Measurements from ENCODE around the gene CASP5. TPM values are rescaled to one million over a fixed set of nuclear protein-coding genes. Genes with fewer than 3 reads are reported as not detected.

CASP5 gene
- not detected in 5 replicates for total RNA-seq (2022; extraction: Qiagen RNA extraction; ENCODE audit: low read depth)

GRCh38 chr11:105023003-105023402 lies at the start of gene CASP5:
Gene CASP5 (minus strand): TSS chr11:105023168. CDS start chr11:105023136, 32 bp downstream.

GRCh38 chr11:105044557-105045524 lies 21.9 kb upstream of the CASP5 start, which contains the start of gene CARD16:
Gene CARD16 (minus strand): TSS chr11:105045335. CDS start chr11:105045297, 38 bp downstream.

GRCh38 chr11:105034813-105035620 lies 12.0 kb upstream of the CASP5 start, which contains the start of gene CASP1:
Gene CASP1 (minus strand): TSS chr11:105035144. CDS start chr11:105035113, 31 bp downstream.

GRCh38 chr11:104968355-104968855 lies 54.6 kb downstream of the CASP5 start, which contains the start of gene CASP4:
Gene CASP4 (minus strand): TSS chr11:104968574. CDS start chr11:104968525, 49 bp downstream.

Other genes with a start within 250 kb of the CASP5 start
- gene CASP12, start 124.7 kb downstream of the CASP5 start, total RNA-seq (2022; extraction: Qiagen RNA extraction; ENCODE audit: low read depth) = not detected in 5 replicates
- gene CASP4, start 54.6 kb downstream of the CASP5 start, total RNA-seq (2022; extraction: Qiagen RNA extraction; ENCODE audit: low read depth) = 4.9 to 8.9 TPM (median 5.4 TPM) in 5 replicates
- 0.16 to 0.61 TPM (median 0.56 TPM) in 5 replicates for gene CASP1, start 12.0 kb upstream of the CASP5 start, total RNA-seq (2022; extraction: Qiagen RNA extraction; ENCODE audit: low read depth)
- 0.29 TPM in 1 of 5 replicates, not detected in the others for gene CARD16, start 22.2 kb upstream of the CASP5 start, total RNA-seq (2022; extraction: Qiagen RNA extraction; ENCODE audit: low read depth)
- gene CARD18, start 116.6 kb upstream of the CASP5 start, total RNA-seq (2022; extraction: Qiagen RNA extraction; ENCODE audit: low read depth) = not detected in 5 replicates

Data from A549 treated with RU486 at 1 μM for 4 hours (cell line).